Smooth muscle cell (in vitro differentiated cells): ENCODE data around the gene ZNF839. TPM values are rescaled to one million over a fixed set of nuclear protein-coding genes. Genes with fewer than 3 reads are reported as not detected.

Source experiments
- DNase-seq: peaks from one replicate; lab custom pipeline; 2025; ENCODE audit not compliant: unreplicated experiment; lab: John Stamatoyannopoulos, UW
- H2AFZ ChIP-seq: fragments of 200-600 bp; sonication (generic); 2 replicates; pipeline ENCODE4 v1.6.0; 2016; ENCODE audit warnings: antibody characterized with exemption, low read depth, mild to moderate bottlenecking
- H3F3A ChIP-seq: fragments of 200-600 bp; sonication (generic); 2 replicates; pipeline ENCODE4 v1.6.0; 2017; ENCODE audit warnings: antibody characterized with exemption, low read depth
- H3K27ac ChIP-seq: fragments of 200-600 bp; sonication (generic); 2 replicates; pipeline ENCODE4 v1.5.1; 2016; ENCODE audit warnings: low read depth, mild to moderate bottlenecking
- H3K27me3 ChIP-seq: fragments of 200-600 bp; sonication (generic); 2 replicates; pipeline ENCODE4 v1.6.1; 2016; ENCODE audit warnings: low read depth, mild to moderate bottlenecking
- H3K36me3 ChIP-seq: fragments of 200-600 bp; sonication (generic); 2 replicates; pipeline ENCODE4 v1.5.1; 2016; ENCODE audit warnings: low read depth
- H3K4me1 ChIP-seq: fragments of 200-600 bp; sonication (generic); 2 replicates; pipeline ENCODE4 v1.5.1; 2016; ENCODE audit warnings: low read depth
- H3K4me2 ChIP-seq: fragments of 200-600 bp; sonication (generic); 2 replicates; pipeline ENCODE4 v1.6.0; 2016; ENCODE audit warnings: mild to moderate bottlenecking
- H3K4me3 ChIP-seq: fragments of 200-600 bp; sonication (generic); 2 replicates; pipeline ENCODE4 v1.5.1; 2016; ENCODE audit warnings: mild to moderate bottlenecking
- H3K79me2 ChIP-seq: fragments of 200-600 bp; sonication (generic); 2 replicates; pipeline ENCODE4 v1.6.0; 2016; ENCODE audit warnings: low read depth, mild to moderate bottlenecking
- H3K9ac ChIP-seq: fragments of 200-600 bp; sonication (generic); 2 replicates; pipeline ENCODE4 v1.6.0; 2016; ENCODE audit warnings: low read depth
- H3K9me3 ChIP-seq: fragments of 200-600 bp; sonication (generic); replicated peaks from 2 replicates; pipeline ENCODE4 v1.5.1; 2016; ENCODE audit warnings: low read depth
- H4K20me1 ChIP-seq: fragments of 200-600 bp; sonication (generic); 2 replicates; pipeline ENCODE4 v1.6.0; 2016; ENCODE audit warnings: low read depth
- CTCF ChIP-seq: fragments of 200-600 bp; sonication (generic); IDR thresholded peaks from 2 replicates; pipeline ENCODE4 v1.5.1; 2017; ENCODE audit warnings: borderline replicate concordance, mild to moderate bottlenecking, antibody characterized with exemption; ENCODE audit not compliant: insufficient read depth, poor library complexity, severe bottlenecking
- WGBS: methylation state at CpG from one replicate; pipeline ENCODE4 v1.1.7; 2016; ENCODE audit warnings: low lambda C conversion rate; 5-methylcytosine and 5-hydroxymethylcytosine counted together
- polyA plus RNA-seq: library from polyadenylated mRNA; unstranded; fragments of >200 nt; fragmentation: Nextera tagmentation; extraction: Ambion mirVana; gene quantifications from 2 replicates; pipeline ENCODE4 v1.2.1, GENCODE V29; 2016
- total RNA-seq: library from RNA; depleted of rRNA; stranded (reverse); fragments of >200 nt; gene quantifications from 2 replicates; pipeline ENCODE4 v1.2.3, GENCODE V29; 2014

Gene ZNF839
- total and polyA plus RNA-seq, 2 experiments from 2014 or later, result 4.0 to 13.1 TPM

- no peaks in the 10 kb centered on the region for H3K79me2 ChIP-seq
- no peak overlapping the region for H3K27ac ChIP-seq
- no peaks in the 10 kb centered on the region for H3K27me3 ChIP-seq
- peaks cover 2% of the 10 kb centered on the region for H4K20me1 ChIP-seq
- peaks cover 7% of the 10 kb centered on the region for H3K4me1 ChIP-seq
- H3F3A ChIP-seq, result peaks cover 8% of the 10 kb centered on the region
- DNase-seq, result no peak
- H3K4me3 ChIP-seq, result no peak overlapping the region
- no peak overlapping the region for H2AFZ ChIP-seq
- 72% methylated on average over 2 of the region's 2 CpGs for WGBS
- no peaks in the 10 kb centered on the region for H3K9me3 ChIP-seq
- no peak overlapping the region for H3K9ac ChIP-seq
- no peaks in the 10 kb centered on the region for H3K36me3 ChIP-seq
- H3K4me2 ChIP-seq, result no peak overlapping the region
- no peak for TF ChIP-seq CTCF
Observed at GRCh38 chr14:102390064-102390855, 70.7 kb downstream of the ZNF839 start.

Other genes starting within 250 kb of the ZNF839 start
- gene HSP90AA1, start 232.7 kb upstream of the ZNF839 start, total RNA-seq, result 436 and 568 TPM in 2 replicates
- 353 and 446 TPM in 2 replicates for gene HSP90AA1, start 232.7 kb upstream of the ZNF839 start, polyA plus RNA-seq
- gene WDR20, start 179.8 kb upstream of the ZNF839 start, total RNA-seq, result 12.0 and 22.8 TPM in 2 replicates
- 19.4 and 20.4 TPM in 2 replicates for gene WDR20, start 179.8 kb upstream of the ZNF839 start, polyA plus RNA-seq
- 4.7 and 8.2 TPM in 2 replicates for gene MOK, start 14.6 kb upstream of the ZNF839 start, total RNA-seq
- 6.4 and 9.0 TPM in 2 replicates for gene MOK, start 14.6 kb upstream of the ZNF839 start, polyA plus RNA-seq
- gene CINP, start 43.1 kb downstream of the ZNF839 start, total RNA-seq, result 36.5 and 51.8 TPM in 2 replicates
- 34.9 and 43.6 TPM in 2 replicates for gene CINP, start 43.1 kb downstream of the ZNF839 start, polyA plus RNA-seq
- gene TECPR2, start 43.2 kb downstream of the ZNF839 start, total RNA-seq, result 11.8 and 12.2 TPM in 2 replicates
- gene TECPR2, start 43.2 kb downstream of the ZNF839 start, polyA plus RNA-seq, result 8.5 and 11.0 TPM in 2 replicates
- 14.0 and 17.2 TPM in 2 replicates for gene ANKRD9, start 190.0 kb downstream of the ZNF839 start, total RNA-seq
- 38.9 and 40.3 TPM in 2 replicates for gene ANKRD9, start 190.0 kb downstream of the ZNF839 start, polyA plus RNA-seq